Progenitor cell of endocrine pancreas (in vitro differentiated cells): ENCODE results near the gene SP3. TPM values are rescaled to one million over a fixed set of nuclear protein-coding genes. Genes with fewer than 3 reads are reported as not detected.
"Not testable (repeated sequence)": the region's sequence is repeated elsewhere in the genome, so short reads cannot be mapped to it uniquely, and the experiment has no call there.

ENCODE experiments used
- DNase-seq: peaks from one replicate; pipeline ENCODE4 v3.0.0; 2021; ENCODE audit warnings: low spot score; ENCODE audit not compliant: unreplicated experiment
- H3K27ac Mint-ChIP-seq: 2 replicates; pipeline ENCODE4 v1.8.0; 2021; ENCODE audit warnings: mild to moderate bottlenecking, moderate library complexity, mixed read lengths
- H3K27me3 Mint-ChIP-seq: 2 replicates; pipeline ENCODE4 v1.8.0; 2021; ENCODE audit warnings: mixed read lengths
- H3K36me3 Mint-ChIP-seq: 2 replicates; pipeline ENCODE4 v1.8.0; 2022; ENCODE audit warnings: mixed read lengths; ENCODE audit not compliant: insufficient read depth
- H3K4me1 Mint-ChIP-seq: 2 replicates; pipeline ENCODE4 v1.8.0; 2021; ENCODE audit warnings: low read depth, mixed read lengths
- H3K4me3 Mint-ChIP-seq: 2 replicates; pipeline ENCODE4 v1.8.0; 2021; ENCODE audit warnings: low read depth, mild to moderate bottlenecking, moderate library complexity, mixed read lengths
- H3K9me3 Mint-ChIP-seq: 2 replicates; pipeline ENCODE4 v1.8.0; 2021; ENCODE audit warnings: low read depth, mixed read lengths
- total RNA-seq: library from RNA; stranded (reverse); gene quantifications from 2 replicates; pipeline ENCODE4 v1.2.1, GENCODE V29; 2021
- TF ChIP-seq, protein P1 (sequence below): fragments of 200-600 bp; sonication (generic); IDR thresholded peaks from one replicate; pipeline ENCODE4 v1.5.0; 2021; ENCODE audit warnings: antibody characterized with exemption, mild to moderate bottlenecking; ENCODE audit not compliant: unreplicated experiment

SP3 gene
- total RNA-seq, 1 donor from 2014 or later: 96.9 TPM

DNA sequence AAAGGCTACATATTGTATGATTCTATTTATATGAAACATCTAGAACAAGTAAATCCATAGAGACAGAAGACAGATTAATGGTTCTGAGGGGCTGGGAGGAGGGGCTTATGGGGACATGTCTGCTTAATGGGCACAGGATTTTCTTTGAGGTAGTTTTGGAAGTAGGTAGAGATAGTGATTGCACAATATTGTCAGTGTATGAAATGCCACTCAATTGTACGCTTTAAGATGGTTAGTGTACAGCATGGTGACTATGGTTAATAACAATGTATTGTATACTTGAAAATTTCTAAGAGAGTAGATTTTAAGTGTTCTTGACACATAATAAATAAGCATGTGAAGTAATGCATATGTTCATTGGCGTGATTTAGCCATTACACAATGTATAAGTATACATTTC, 68.4 kb downstream of the SP3 start:
- no peaks in the 10 kb centered on the region for H3K9me3 Mint-ChIP-seq
- no peaks in the 10 kb centered on the region for H3K4me1 Mint-ChIP-seq
- H3K4me3 Mint-ChIP-seq: no peak overlapping the region
- no peaks in the 10 kb centered on the region for H3K27me3 Mint-ChIP-seq
- no peaks in the 10 kb centered on the region for H3K36me3 Mint-ChIP-seq
- DNase-seq: no peak
- no peak overlapping the region for H3K27ac Mint-ChIP-seq
- TF ChIP-seq, protein P1, sequence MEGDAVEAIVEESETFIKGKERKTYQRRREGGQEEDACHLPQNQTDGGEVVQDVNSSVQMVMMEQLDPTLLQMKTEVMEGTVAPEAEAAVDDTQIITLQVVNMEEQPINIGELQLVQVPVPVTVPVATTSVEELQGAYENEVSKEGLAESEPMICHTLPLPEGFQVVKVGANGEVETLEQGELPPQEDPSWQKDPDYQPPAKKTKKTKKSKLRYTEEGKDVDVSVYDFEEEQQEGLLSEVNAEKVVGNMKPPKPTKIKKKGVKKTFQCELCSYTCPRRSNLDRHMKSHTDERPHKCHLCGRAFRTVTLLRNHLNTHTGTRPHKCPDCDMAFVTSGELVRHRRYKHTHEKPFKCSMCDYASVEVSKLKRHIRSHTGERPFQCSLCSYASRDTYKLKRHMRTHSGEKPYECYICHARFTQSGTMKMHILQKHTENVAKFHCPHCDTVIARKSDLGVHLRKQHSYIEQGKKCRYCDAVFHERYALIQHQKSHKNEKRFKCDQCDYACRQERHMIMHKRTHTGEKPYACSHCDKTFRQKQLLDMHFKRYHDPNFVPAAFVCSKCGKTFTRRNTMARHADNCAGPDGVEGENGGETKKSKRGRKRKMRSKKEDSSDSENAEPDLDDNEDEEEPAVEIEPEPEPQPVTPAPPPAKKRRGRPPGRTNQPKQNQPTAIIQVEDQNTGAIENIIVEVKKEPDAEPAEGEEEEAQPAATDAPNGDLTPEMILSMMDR: no peak

GRCh38 chr2:173892341-173892740, 72.8 kb downstream of the SP3 start:
- Mint-ChIP-seq H3K9me3 (peaks cover 13% of the 10 kb centered on the region), H3K4me3 (no peak overlapping the region), H3K27ac (no peak overlapping the region), H3K4me1 (no peaks in the 10 kb centered on the region), H3K27me3 (no peaks in the 10 kb centered on the region), H3K36me3 (peaks cover 1% of the 10 kb centered on the region)
- TF ChIP-seq, protein P1: no peak
- no peak for DNase-seq

DNA sequence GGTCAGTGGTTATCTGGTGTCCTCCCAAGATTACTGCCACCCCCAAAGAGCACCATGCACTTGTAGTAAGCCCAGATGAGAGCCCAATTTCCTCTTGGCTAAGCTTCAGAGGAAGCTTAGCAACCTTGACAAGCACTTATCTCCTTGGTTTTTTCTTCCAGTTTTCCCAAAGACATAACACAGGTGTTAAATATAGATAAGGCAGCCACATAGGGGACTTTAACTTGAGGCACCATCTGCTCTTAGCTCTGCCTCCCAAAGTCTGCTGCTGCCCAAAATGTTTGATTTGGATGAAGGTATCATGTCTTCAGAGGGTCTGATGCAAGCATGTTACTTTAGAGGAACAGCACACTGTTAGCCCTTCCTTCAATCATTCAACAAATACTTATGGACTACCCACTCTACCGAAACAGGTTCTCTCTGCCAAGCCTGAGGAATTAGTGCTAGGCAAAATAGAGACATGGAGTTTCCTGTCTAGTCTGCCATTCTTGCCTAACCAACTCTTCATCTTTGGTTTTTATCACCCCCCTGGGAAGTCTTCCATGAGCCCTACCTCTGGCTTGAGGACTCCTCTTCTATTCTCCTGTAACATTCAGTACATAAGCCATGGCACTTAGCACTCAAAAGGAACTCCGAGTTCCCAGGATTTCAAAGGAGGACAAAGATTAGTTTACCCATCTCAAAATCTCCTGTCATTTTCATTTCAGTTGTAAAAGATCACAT, 73.7 kb downstream of the SP3 start:
- Mint-ChIP-seq H3K27ac (no peak overlapping the region), H3K4me1 (no peaks in the 10 kb centered on the region), H3K27me3 (no peaks in the 10 kb centered on the region), H3K36me3 (peaks cover 1% of the 10 kb centered on the region), H3K9me3 (peaks cover 13% of the 10 kb centered on the region), H3K4me3 (no peak overlapping the region)
- DNase-seq: no peak
- TF ChIP-seq, protein P1: no peak

GRCh38 chr2:173889464-173889863, 75.7 kb downstream of the SP3 start:
- peaks cover 17% of the 10 kb centered on the region for H3K9me3 Mint-ChIP-seq
- not testable (repeated sequence) for H3K27ac Mint-ChIP-seq, H3K4me3 Mint-ChIP-seq, H3K27me3 Mint-ChIP-seq, H3K4me1 Mint-ChIP-seq, H3K36me3 Mint-ChIP-seq, DNase-seq

DNA sequence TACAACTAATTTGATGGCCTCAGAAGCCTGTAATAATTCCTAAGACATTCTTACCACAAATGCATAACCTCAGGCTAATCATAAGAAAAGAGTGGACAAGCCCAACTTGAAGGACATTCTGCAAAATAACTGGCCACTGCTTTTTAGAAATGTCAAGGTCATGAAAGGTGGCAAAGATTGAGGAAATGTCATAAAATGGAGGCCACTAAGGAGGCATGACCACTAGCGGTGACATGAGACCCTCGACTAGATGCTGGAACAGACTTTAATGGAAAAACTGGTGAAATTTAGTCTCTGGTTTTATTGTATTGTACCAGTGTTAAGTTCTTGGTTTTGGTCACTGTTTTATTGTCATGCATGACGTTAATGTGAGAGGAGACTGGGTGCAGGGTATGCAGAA, 78.6 kb downstream of the SP3 start:
- peaks cover 6% of the 10 kb centered on the region for H3K27me3 Mint-ChIP-seq
- no peak for DNase-seq
- H3K4me1 Mint-ChIP-seq: no peaks in the 10 kb centered on the region
- TF ChIP-seq, protein P1: no peak
- H3K27ac Mint-ChIP-seq: no peak overlapping the region
- H3K9me3 Mint-ChIP-seq: peaks cover 17% of the 10 kb centered on the region
- H3K4me3 Mint-ChIP-seq: no peak overlapping the region
- H3K36me3 Mint-ChIP-seq: peaks cover 1% of the 10 kb centered on the region
